Spleen (tissue), 7 donors: ENCODE data around the gene SNX33.

ENCODE experiments used
- CTCF ChIP-seq, 11 experiments: fragments of 200-600 bp in 7 of 11; fragments of 450-650 bp in 4 of 11; sonication (generic) in 4 of 11; IDR thresholded peaks in 8 of 11; conservative IDR thresholded peaks in 3 of 11; 1 replicate in 7 of 11; 2 replicates in 4 of 11; pipeline versions ENCODE4 v1.4.0 to v1.8.0; 2016 to 2021; ENCODE audit warnings: antibody characterized with exemption in 11 of 11, inconsistent platforms in 4 of 11, mild to moderate bottlenecking in 1 of 11
- POLR2A ChIP-seq, 3 donors: fragments of 450-650 bp; IDR thresholded peaks; one replicate each; pipeline ENCODE4 v1.5.1; 2017; ENCODE audit warnings: antibody characterized with exemption in 3 of 3, mild to moderate bottlenecking in 1 of 3
- POLR2AphosphoS5 ChIP-seq, 3 donors: sonication (generic); formaldehyde crosslinking; IDR thresholded peaks; one replicate each; pipeline ENCODE4 v1.5.1; 2017; ENCODE audit warnings: antibody characterized with exemption in 3 of 3
- donor health status: DM: no; HTN: no; CAD: no; lungs with moderate emphysema.
- donor health status: DM: no; HTN: no; CAD: no.
- donor health status: DM: no; HTN: no; CAD: no.

DNA sequence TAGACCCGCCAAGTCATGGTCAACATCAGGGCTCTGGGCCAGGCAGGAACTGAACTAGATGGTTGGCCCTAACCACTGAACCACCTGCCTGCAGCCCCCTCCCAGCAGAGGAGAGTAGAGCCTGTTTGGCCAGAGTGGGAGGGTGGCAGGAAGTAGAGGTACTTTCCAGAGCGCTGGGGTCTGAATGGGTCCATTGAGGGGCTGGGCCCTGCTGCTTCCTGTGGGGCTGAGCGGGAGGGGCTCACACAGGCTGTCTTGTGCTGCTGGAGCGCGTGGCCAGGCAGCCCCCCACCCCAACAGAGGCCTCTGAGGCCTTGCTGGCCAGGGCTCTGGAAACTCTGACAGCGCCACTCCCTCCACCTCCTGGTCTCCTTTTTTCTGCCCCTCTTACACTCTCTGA lies 47.5 kb downstream of the SNX33 start:
- TF ChIP-seq CTCF (IDR thresholded peaks at IDR 0.05 in 8 of 11, conservative IDR thresholded peaks at IDR 0.05 in 3 of 11) = no peak
- TF ChIP-seq POLR2A (IDR thresholded peaks at IDR 0.05) = no peak
- TF ChIP-seq POLR2AphosphoS5 (IDR thresholded peaks at IDR 0.05) = no peak
